HepG2 (cell line): ENCODE results near the gene PPM1F. TPM values are rescaled to one million over a fixed set of nuclear protein-coding genes. Genes with fewer than 3 reads are reported as not detected.

Experiments used
- AHR ChIP-seq: IDR thresholded peaks from 2 replicates; pipeline ENCODE4 v1.6.1; 2018; ENCODE audit warnings: missing genetic modification reagents, missing compliant biosample characterization
- CCAR2 ChIP-seq: fragments of 200-400 bp; formaldehyde crosslinking; optimal IDR thresholded peaks from 2 replicates; pipeline ENCODE3; 2018; ENCODE audit warnings: low read depth, mild to moderate bottlenecking, low read length, moderate library complexity
- FOXA1 ChIP-seq, 2 experiments: fragments of 450-650 bp in 1 of 2; sonication (generic) in 1 of 2; formaldehyde crosslinking in 1 of 2; IDR thresholded peaks; 2 replicates each; pipeline versions ENCODE4 v1.4.0 to v1.6.1; 2016 to 2020; ENCODE audit warnings: missing genetic modification reagents in 1 of 2
- GABPA ChIP-seq, 2 experiments: IDR thresholded peaks; 2 replicates each; pipeline ENCODE4 v1.6.1; 2011 to 2016; ENCODE audit warnings: low read depth in 2 of 2, low read length in 1 of 2, missing biosample characterization in 1 of 2, missing genetic modification characterization in 1 of 2
- HHEX ChIP-seq: IDR thresholded peaks from 2 replicates; pipeline ENCODE4 v1.6.1; 2016; ENCODE audit warnings: control low read depth
- LBX2 ChIP-seq: sonication (generic); formaldehyde crosslinking; IDR thresholded peaks from 2 replicates; pipeline ENCODE4 v1.5.0; 2020; ENCODE audit warnings: missing genetic modification reagents, mild to moderate bottlenecking, borderline replicate concordance
- MXD1 ChIP-seq: sonication (generic); formaldehyde crosslinking; IDR thresholded peaks from 2 replicates; pipeline ENCODE4 v1.4.0; 2020; ENCODE audit warnings: mild to moderate bottlenecking, missing genetic modification reagents
- NCOR1 ChIP-seq: fragments of 200-600 bp; sonication (generic); IDR thresholded peaks from 2 replicates; pipeline ENCODE4 v1.7.0; 2017; ENCODE audit warnings: antibody characterized with exemption, low read length, borderline replicate concordance
- NFYC ChIP-seq: IDR thresholded peaks from 2 replicates; pipeline ENCODE4 v1.6.1; 2016; ENCODE audit warnings: missing genetic modification reagents, missing compliant biosample characterization
- RBAK ChIP-seq: sonication (generic); formaldehyde crosslinking; IDR thresholded peaks from 2 replicates; pipeline ENCODE4 v1.5.1; 2020; ENCODE audit warnings: mild to moderate bottlenecking, missing genetic modification reagents
- RFX5 ChIP-seq: IDR thresholded peaks from 2 replicates; pipeline ENCODE4 v1.6.1; 2011; ENCODE audit warnings: low read depth, low read length, improper control_type of control experiment
- SRSF9 ChIP-seq: fragments of 200-400 bp; formaldehyde crosslinking; IDR thresholded peaks from 2 replicates; pipeline ENCODE4 v1.6.1; 2018; ENCODE audit warnings: borderline replicate concordance, mild to moderate bottlenecking, low read depth, low read length; ENCODE audit not compliant: insufficient read depth, poor library complexity, severe bottlenecking
- TEF ChIP-seq: sonication (generic); formaldehyde crosslinking; IDR thresholded peaks from 2 replicates; pipeline ENCODE4 v1.5.0; 2020; ENCODE audit warnings: missing genetic modification reagents
- TRAFD1 ChIP-seq: sonication (generic); formaldehyde crosslinking; IDR thresholded peaks from 2 replicates; pipeline ENCODE4 v1.5.1; 2020; ENCODE audit warnings: missing genetic modification reagents, mild to moderate bottlenecking, borderline replicate concordance
- ZBTB42 ChIP-seq: sonication (generic); formaldehyde crosslinking; IDR thresholded peaks from 2 replicates; pipeline ENCODE4 v1.5.0; 2020; ENCODE audit warnings: mild to moderate bottlenecking, missing genetic modification reagents
- ZFP1 ChIP-seq: IDR thresholded peaks from 2 replicates; pipeline ENCODE4 v1.6.1; 2016
- ZFP90 ChIP-seq: sonication (generic); formaldehyde crosslinking; IDR thresholded peaks from 2 replicates; pipeline ENCODE4 v1.8.0; 2022; ENCODE audit warnings: missing genetic modification reagents, mild to moderate bottlenecking, inconsistent platforms, borderline replicate concordance
- ZNF225 ChIP-seq: sonication (generic); formaldehyde crosslinking; IDR thresholded peaks from 2 replicates; pipeline ENCODE4 v1.4.0; 2020; ENCODE audit warnings: mild to moderate bottlenecking, missing genetic modification reagents
- ZNF263 ChIP-seq: sonication (generic); formaldehyde crosslinking; IDR thresholded peaks from 2 replicates; pipeline ENCODE4 v1.4.0; 2020; ENCODE audit warnings: missing genetic modification reagents
- ZNF563 ChIP-seq: sonication (generic); formaldehyde crosslinking; IDR thresholded peaks from 2 replicates; pipeline ENCODE4 v1.8.0; 2022; ENCODE audit warnings: mild to moderate bottlenecking, moderate library complexity, missing genetic modification reagents
- ZNF605 ChIP-seq: sonication (generic); formaldehyde crosslinking; IDR thresholded peaks from 2 replicates; pipeline ENCODE4 v1.8.0; 2022; ENCODE audit warnings: mild to moderate bottlenecking, missing genetic modification reagents
- ZNF644 ChIP-seq: IDR thresholded peaks from 2 replicates; pipeline ENCODE4 v1.6.1; 2016; ENCODE audit warnings: low read depth
- polyA plus RNA-seq, 8 experiments: library from polyadenylated mRNA; depleted of rRNA in 3 of 8; stranded (reverse) in 7 of 8; unstranded in 1 of 8; fragments of >200 nt; fragmentation: Illumina TruSeq in 4 of 8; extraction: Trizol in 4 of 8; gene quantifications; 2 replicates each; pipeline versions ENCODE4 v1.2.1 to v1.2.3, GENCODE V29; 2011 to 2016; ENCODE audit warnings: low read depth in 4 of 8, missing spikeins in 1 of 8, mixed read lengths in 1 of 8; ENCODE audit not compliant: insufficient read depth in 1 of 8
- total RNA-seq, 5 experiments: library from RNA; depleted of rRNA; stranded (reverse); fragments of >200 nt; fragmentation: Illumina TruSeq; extraction: Trizol; gene quantifications; 2 replicates each; pipeline ENCODE4 v1.2.3, GENCODE V29; 2016; ENCODE audit warnings: low read depth in 1 of 5
- TF ChIP-seq, protein P1 (sequence below): sonication (generic); formaldehyde crosslinking; IDR thresholded peaks from 2 replicates; pipeline ENCODE4 v1.8.1; 2022; ENCODE audit warnings: mild to moderate bottlenecking, missing genetic modification reagents
- TF ChIP-seq, protein P2 (sequence below): sonication (generic); formaldehyde crosslinking; IDR thresholded peaks from 2 replicates; pipeline ENCODE4 v1.5.0; 2020; ENCODE audit warnings: missing genetic modification reagents

Gene PPM1F
- total and polyA plus RNA-seq, 2 of the 13 experiments (the other 11 are each of a cell fraction or from before 2014, with no cell fraction given): 11.0 to 19.6 TPM

DNA sequence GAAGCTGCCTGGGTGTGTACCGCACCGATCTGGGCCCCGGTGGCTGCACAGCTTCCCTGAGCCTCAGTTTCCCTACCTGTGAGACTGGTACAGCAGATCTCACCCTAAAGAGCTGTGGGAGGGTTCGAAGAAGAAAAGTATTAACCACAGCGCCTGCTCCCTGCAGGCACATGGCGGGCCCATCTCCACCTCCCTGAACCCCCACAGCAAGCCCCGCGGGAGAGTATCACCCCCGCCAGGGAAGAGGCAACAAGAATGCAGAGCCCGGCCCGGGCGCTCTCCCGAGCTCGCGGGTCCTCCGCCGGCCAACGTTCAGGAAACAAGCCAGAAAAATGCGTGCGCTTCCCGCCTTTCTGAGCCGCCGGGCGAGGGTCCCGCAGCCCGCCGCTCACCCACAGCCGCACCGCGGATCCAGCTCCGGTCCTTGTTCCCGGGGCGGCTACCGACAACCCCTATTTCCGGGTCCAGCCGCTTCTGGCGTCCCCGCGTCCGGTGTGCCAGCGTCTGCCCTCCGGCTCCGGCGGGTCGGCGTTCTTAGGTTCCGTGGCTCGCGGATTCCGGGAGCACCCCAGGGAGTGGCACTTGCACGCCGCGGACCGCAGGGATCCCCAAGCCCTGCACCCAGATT, 29.8 kb upstream of the PPM1F start, which contains the start of gene TOP3B (continued):
- TF ChIP-seq LBX2 (CRISPR knock-in tag) (0 out of 2 replicates have a peak, but pooled peaks have one; percentile 42), RBAK (CRISPR knock-in tag) (no peak), ZFP90 (peak; percentile 77), ZNF225 (CRISPR knock-in tag) (peak; percentile 84; the same call in 1 of the 2 replicates), ZNF263 (CRISPR knock-in tag) (peak; percentile 95), AHR (peak; percentile 95), FOXA1 (IDR thresholded peaks at IDR 0.05) (no peak), FOXA1 (CRISPR knock-in tag; IDR thresholded peaks at IDR 0.05) (peak; percentile 58; the same call in 1 of the 2 replicates), ZNF563 (CRISPR knock-in tag) (peak; percentile 78), CCAR2 (peak; percentile 90), ZBTB42 (CRISPR knock-in tag) (no peak), TRAFD1 (CRISPR knock-in tag) (peak; percentile 94; the same call in 1 of the 2 replicates), HHEX (CRISPR knock-in tag) (no peak), GABPA (IDR thresholded peaks at IDR 0.05; ENCODE audit: low read depth, low read length) (peak; percentile 96), GABPA (CRISPR knock-in tag; IDR thresholded peaks at IDR 0.05; ENCODE audit: low read depth) (peak; percentile 97), RFX5 (no peak), NCOR1 (no peak), MXD1 (CRISPR knock-in tag) (peak; percentile 46; the same call in 1 of the 2 replicates), NFYC (no peak), SRSF9 (no peak), ZNF605 (CRISPR knock-in tag) (peak; percentile 61), TEF (CRISPR knock-in tag) (no peak), ZNF644 (CRISPR knock-in tag) (peak; percentile 36; the same call in 1 of the 2 replicates), ZFP1 (peak; percentile 76; the same call in 1 of the 2 replicates)
- TF ChIP-seq, protein P1, sequence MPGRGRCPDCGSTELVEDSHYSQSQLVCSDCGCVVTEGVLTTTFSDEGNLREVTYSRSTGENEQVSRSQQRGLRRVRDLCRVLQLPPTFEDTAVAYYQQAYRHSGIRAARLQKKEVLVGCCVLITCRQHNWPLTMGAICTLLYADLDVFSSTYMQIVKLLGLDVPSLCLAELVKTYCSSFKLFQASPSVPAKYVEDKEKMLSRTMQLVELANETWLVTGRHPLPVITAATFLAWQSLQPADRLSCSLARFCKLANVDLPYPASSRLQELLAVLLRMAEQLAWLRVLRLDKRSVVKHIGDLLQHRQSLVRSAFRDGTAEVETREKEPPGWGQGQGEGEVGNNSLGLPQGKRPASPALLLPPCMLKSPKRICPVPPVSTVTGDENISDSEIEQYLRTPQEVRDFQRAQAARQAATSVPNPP: no peak; the same call in 1 of the 2 replicates
- TF ChIP-seq, protein P2, sequence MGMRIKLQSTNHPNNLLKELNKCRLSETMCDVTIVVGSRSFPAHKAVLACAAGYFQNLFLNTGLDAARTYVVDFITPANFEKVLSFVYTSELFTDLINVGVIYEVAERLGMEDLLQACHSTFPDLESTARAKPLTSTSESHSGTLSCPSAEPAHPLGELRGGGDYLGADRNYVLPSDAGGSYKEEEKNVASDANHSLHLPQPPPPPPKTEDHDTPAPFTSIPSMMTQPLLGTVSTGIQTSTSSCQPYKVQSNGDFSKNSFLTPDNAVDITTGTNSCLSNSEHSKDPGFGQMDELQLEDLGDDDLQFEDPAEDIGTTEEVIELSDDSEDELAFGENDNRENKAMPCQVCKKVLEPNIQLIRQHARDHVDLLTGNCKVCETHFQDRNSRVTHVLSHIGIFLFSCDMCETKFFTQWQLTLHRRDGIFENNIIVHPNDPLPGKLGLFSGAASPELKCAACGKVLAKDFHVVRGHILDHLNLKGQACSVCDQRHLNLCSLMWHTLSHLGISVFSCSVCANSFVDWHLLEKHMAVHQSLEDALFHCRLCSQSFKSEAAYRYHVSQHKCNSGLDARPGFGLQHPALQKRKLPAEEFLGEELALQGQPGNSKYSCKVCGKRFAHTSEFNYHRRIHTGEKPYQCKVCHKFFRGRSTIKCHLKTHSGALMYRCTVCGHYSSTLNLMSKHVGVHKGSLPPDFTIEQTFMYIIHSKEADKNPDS (CRISPR knock-in tag): no peak
